ENCODE results near the gene LETM1.

DNA sequence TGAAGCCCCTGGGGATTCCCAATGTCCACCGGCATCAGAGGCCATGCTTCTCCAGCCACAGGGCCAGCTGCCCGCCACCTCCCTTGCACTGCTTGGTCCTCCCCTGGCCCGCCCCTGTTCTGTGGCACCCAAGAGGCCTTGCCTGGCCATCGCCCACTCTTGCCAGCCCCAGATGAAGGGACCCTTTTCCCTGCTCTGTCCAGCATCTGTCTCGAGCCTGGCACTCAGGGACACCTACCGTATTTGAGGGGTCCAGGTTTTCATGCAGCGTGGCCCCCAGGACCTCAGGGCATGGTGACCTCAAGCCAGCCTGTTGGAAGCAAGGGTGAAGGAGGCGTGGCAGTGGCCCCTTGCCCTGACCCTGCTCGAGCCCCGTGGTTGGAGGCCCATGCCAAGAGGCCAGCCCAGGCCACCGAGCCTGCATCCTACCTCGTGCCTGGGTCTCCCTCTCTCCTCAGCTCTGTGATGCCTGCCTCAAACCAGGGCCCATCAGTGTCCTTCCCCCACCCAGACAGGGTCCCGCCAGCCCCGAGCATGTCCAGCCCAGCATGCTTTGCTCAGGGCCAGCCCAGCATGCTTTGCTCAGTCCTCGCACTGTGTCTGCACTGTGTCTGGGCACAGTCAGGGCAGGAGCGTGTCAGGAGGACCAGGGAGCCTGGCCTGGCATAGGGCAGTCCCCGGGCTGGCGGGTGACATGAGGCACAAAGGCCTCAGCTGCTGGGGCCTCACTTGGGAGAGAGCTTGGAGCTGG lies 77.1 kb downstream of the LETM1 start:
- no peak for TF ChIP-seq CTCF (IDR thresholded peaks at IDR 0.05; ENCODE audit: low read depth, low read length, missing input control)
- TF ChIP-seq RXRA (IDR thresholded peaks at IDR 0.05) = no peak
- TF ChIP-seq GABPA (IDR thresholded peaks at IDR 0.05 in 1 of 2, conservative IDR thresholded peaks at IDR 0.05 in 1 of 2) = no peak
- TF ChIP-seq REST (IDR thresholded peaks at IDR 0.05) = no peak
- no peak for TF ChIP-seq EGR1 (IDR thresholded peaks at IDR 0.05; ENCODE audit: low read depth in 2 of 2)
- TF ChIP-seq YY1 (IDR thresholded peaks at IDR 0.05) = no peak
- TF ChIP-seq JUND (IDR thresholded peaks at IDR 0.05) = no peak
- no peak for TF ChIP-seq RAD21 (IDR thresholded peaks at IDR 0.05)
- TF ChIP-seq HNF4A (conservative IDR thresholded peaks at IDR 0.05) = no peak
- TF ChIP-seq, protein P1, sequence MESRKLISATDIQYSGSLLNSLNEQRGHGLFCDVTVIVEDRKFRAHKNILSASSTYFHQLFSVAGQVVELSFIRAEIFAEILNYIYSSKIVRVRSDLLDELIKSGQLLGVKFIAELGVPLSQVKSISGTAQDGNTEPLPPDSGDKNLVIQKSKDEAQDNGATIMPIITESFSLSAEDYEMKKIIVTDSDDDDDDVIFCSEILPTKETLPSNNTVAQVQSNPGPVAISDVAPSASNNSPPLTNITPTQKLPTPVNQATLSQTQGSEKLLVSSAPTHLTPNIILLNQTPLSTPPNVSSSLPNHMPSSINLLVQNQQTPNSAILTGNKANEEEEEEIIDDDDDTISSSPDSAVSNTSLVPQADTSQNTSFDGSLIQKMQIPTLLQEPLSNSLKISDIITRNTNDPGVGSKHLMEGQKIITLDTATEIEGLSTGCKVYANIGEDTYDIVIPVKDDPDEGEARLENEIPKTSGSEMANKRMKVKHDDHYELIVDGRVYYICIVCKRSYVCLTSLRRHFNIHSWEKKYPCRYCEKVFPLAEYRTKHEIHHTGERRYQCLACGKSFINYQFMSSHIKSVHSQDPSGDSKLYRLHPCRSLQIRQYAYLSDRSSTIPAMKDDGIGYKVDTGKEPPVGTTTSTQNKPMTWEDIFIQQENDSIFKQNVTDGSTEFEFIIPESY (IDR thresholded peaks at IDR 0.05) = no peak
- no peak for TF ChIP-seq SP1 (IDR thresholded peaks at IDR 0.05)

Data from liver (tissue), 3 donors.